ENCODE measurements around the gene TDRD3. TPM values are rescaled to one million over a fixed set of nuclear protein-coding genes. Genes with fewer than 3 reads are reported as not detected.

TDRD3 gene
- total RNA-seq, 1 experiment from 2014 or later, result 10.8 TPM

DNA sequence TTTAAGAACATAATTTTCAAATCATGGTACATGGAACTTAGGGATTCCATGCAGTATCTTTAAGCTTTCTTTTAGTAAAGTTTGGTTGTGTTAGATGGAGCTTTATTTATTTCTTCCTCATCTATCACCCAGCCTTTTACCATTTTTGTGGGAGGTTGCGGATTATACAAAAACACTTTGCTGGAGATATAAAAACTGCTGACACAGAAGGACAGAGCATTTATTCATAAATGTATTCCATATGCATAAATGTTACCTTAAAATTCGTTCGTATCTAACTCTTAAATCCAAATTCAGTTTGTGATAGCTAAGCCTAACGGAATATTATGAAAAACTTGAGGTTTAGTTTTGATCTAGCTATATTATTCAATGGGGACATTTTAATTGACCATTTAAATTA is 143.3 kb downstream of the TDRD3 start:
- no peaks in the 10 kb centered on the region for H3K9me3 ChIP-seq (ENCODE audit: control insufficient read depth, insufficient read depth, low read depth, low read length)
- no peaks in the 10 kb centered on the region for H3K27me3 ChIP-seq (ENCODE audit: control insufficient read depth, insufficient read depth, low read length)
- TF ChIP-seq POLR2AphosphoS5 (IDR thresholded peaks at IDR 0.05; ENCODE audit: low read depth, low read length) (no peak), TCF7L2 (IDR thresholded peaks at IDR 0.05; ENCODE audit: low read depth, low read length) (no peak), CTCF (IDR thresholded peaks at IDR 0.05) (no peak), SIN3A (IDR thresholded peaks at IDR 0.05; ENCODE audit: borderline replicate concordance, insufficient read depth, low read depth, low read length) (no peak)
- TF ChIP-seq, protein P1, sequence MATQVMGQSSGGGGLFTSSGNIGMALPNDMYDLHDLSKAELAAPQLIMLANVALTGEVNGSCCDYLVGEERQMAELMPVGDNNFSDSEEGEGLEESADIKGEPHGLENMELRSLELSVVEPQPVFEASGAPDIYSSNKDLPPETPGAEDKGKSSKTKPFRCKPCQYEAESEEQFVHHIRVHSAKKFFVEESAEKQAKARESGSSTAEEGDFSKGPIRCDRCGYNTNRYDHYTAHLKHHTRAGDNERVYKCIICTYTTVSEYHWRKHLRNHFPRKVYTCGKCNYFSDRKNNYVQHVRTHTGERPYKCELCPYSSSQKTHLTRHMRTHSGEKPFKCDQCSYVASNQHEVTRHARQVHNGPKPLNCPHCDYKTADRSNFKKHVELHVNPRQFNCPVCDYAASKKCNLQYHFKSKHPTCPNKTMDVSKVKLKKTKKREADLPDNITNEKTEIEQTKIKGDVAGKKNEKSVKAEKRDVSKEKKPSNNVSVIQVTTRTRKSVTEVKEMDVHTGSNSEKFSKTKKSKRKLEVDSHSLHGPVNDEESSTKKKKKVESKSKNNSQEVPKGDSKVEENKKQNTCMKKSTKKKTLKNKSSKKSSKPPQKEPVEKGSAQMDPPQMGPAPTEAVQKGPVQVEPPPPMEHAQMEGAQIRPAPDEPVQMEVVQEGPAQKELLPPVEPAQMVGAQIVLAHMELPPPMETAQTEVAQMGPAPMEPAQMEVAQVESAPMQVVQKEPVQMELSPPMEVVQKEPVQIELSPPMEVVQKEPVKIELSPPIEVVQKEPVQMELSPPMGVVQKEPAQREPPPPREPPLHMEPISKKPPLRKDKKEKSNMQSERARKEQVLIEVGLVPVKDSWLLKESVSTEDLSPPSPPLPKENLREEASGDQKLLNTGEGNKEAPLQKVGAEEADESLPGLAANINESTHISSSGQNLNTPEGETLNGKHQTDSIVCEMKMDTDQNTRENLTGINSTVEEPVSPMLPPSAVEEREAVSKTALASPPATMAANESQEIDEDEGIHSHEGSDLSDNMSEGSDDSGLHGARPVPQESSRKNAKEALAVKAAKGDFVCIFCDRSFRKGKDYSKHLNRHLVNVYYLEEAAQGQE (IDR thresholded peaks at IDR 0.05; ENCODE audit: insufficient read depth in 1 of 2, low read depth in 2 of 2, low read length in 1 of 2), result no peak
- no peaks in the 10 kb centered on the region for H3K4me1 ChIP-seq (ENCODE audit: control insufficient read depth, insufficient read depth, low read length)
- intact Hi-C loops (cut with micrococcal nuclease; ENCODE audit: unreplicated experiment) (no loop called here), in situ Hi-C loops (cut with HindIII; ENCODE audit: low pct_unique_long_range_greater_than_20kb, low sequenced_read_pairs) (no loop called here)
- ATAC-seq (no peak), DNase-seq (ENCODE audit: low read depth, low spot score) (no peak)
- ChIA-PET POLR2A (no interaction called here), CTCF (no interaction called here)
- H3K36me3 ChIP-seq (ENCODE audit: control insufficient read depth, insufficient read depth, low read length), result no peaks in the 10 kb centered on the region
- no peak overlapping the region for H3K4me3 ChIP-seq (ENCODE audit: low read depth in 2 of 2, low read length in 2 of 2)
- H3K27ac ChIP-seq (ENCODE audit: low read length), result no peak overlapping the region
- BruUV-seq (replicated peaks), result no TSS peak

GRCh38 chr13:60562096-60562780 is 165.2 kb downstream of the TDRD3 start:
- in situ Hi-C loops (cut with HindIII; ENCODE audit: low pct_unique_long_range_greater_than_20kb, low sequenced_read_pairs), result no loop called here
- POLR2A ChIA-PET, result no interaction called here
- no TSS peak for BruUV-seq (replicated peaks)
- ATAC-seq (no peak), DNase-seq (ENCODE audit: low read depth, low spot score) (no peak)
- Histone ChIP-seq H3K27ac (ENCODE audit: low read length) (no peak overlapping the region), H3K4me1 (ENCODE audit: control insufficient read depth, insufficient read depth, low read length) (no peaks in the 10 kb centered on the region), H3K27me3 (ENCODE audit: control insufficient read depth, insufficient read depth, low read length) (no peaks in the 10 kb centered on the region), H3K9me3 (ENCODE audit: control insufficient read depth, insufficient read depth, low read depth, low read length) (no peaks in the 10 kb centered on the region), H3K36me3 (ENCODE audit: control insufficient read depth, insufficient read depth, low read length) (no peaks in the 10 kb centered on the region), H3K4me3 (ENCODE audit: low read depth in 2 of 2, low read length in 2 of 2) (no peak overlapping the region)
- intact Hi-C loops (cut with micrococcal nuclease; ENCODE audit: unreplicated experiment), result no loop called here
- CTCF ChIA-PET, result no interaction called here
- TF ChIP-seq CTCF (IDR thresholded peaks at IDR 0.05), result no peak

Measured in Panc1 (cell line).